D721Med (cell line): ENCODE measurements around the gene OSBP.

ENCODE experiments used
- DNase-seq: peaks from one replicate; pipeline ENCODE4 v3.0.0; 2011; ENCODE audit warnings: low spot score; ENCODE audit not compliant: insufficient read length
- FAIRE-seq: peaks from 2 replicates; lab custom pipeline; 2011; peaks lifted over from hg19 to GRCh38; lab: Jason Lieb, UNC
- CTCF ChIP-seq: IDR thresholded peaks from 2 replicates; pipeline ENCODE4 v1.5.1; 2012; ENCODE audit warnings: mild to moderate bottlenecking, control low read depth; ENCODE audit not compliant: insufficient read depth; ENCODE audit errors: missing control alignments

The OSBP gene

GRCh38 chr11:59560702-59561473, 54.7 kb downstream of the OSBP start:
- DNase-seq (peak; percentile 74), FAIRE-seq (no peak)
- TF ChIP-seq CTCF, result no peak

GRCh38 chr11:59560290-59560701, 55.3 kb downstream of the OSBP start:
- TF ChIP-seq CTCF, result no peak
- DNase-seq (no peak), FAIRE-seq (no peak)

GRCh38 chr11:59559886-59560285, 55.7 kb downstream of the OSBP start:
- FAIRE-seq, result no peak

GRCh38 chr11:59558270-59558643, 57.3 kb downstream of the OSBP start:
- FAIRE-seq, result no peak
- TF ChIP-seq CTCF, result no peak
- DNase-seq, result no peak

More at GRCh38 chr11:59559886-59560285, 55.7 kb downstream of the OSBP start:
- no peak for DNase-seq
- no peak for TF ChIP-seq CTCF

GRCh38 chr11:59556917-59557348, 58.6 kb downstream of the OSBP start:
- FAIRE-seq (no peak), DNase-seq (no peak)

GRCh38 chr11:59556115-59556916, 59.3 kb downstream of the OSBP start:
- no peak for FAIRE-seq
- no peak for DNase-seq
- TF ChIP-seq CTCF, result no peak

More at GRCh38 chr11:59556917-59557348, 58.6 kb downstream of the OSBP start:
- TF ChIP-seq CTCF, result no peak

- no peak for FAIRE-seq
- no peak for TF ChIP-seq CTCF
- no peak for DNase-seq
Measured at GRCh38 chr11:59555601-59556114, 59.9 kb downstream of the OSBP start.
